M059J (cell line): Measurements from ENCODE around the gene LRRC45. TPM values are rescaled to one million over a fixed set of nuclear protein-coding genes. Genes with fewer than 3 reads are reported as not detected.
"Not testable (repeated sequence)": the region's sequence is repeated elsewhere in the genome, so short reads cannot be mapped to it uniquely, and the experiment has no call there.

Experiments
- DNase-seq: peaks from one replicate; pipeline ENCODE4 v3.0.0-alpha.2; 2012; ENCODE audit warnings: low read depth
- total RNA-seq: library from RNA; depleted of rRNA; stranded (reverse); fragments of >200 nt; shearing (Covaris generic); gene quantifications from 2 replicates; pipeline ENCODE4 v1.2.3, GENCODE V29; 2014

The LRRC45 gene
- total RNA-seq, 1 experiment from 2014 or later = 20.8 TPM

DNA sequence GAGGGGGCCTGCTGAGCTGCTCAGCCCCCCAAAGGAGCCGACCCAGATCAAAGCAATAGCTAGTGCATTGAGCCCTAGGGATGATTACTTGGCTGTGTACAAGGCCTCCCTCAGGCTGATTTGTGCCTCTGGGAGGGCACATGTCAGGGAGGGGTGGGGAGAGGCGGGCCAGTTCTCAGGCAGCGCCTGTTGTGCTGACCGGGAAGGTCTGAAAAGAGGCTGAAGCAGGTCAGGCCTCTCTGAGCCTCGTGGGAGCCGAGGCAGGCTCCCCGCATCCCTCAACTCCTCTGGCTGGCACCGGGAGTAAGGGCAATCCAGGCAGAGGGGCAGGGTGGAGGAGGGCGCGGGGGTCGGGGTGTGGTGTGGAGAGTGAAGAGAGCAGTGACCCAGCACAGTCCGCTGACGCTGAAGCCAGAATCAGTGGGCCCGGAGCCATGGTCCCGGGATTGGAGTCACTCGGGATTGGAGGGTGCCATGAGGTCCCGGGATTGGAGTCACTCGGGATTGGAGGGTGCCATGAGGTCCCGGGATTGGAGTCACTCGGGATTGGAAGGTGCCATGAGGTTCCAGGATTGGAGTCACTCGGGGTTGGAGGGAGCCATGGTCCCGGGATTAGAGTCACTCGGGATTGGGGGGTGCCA, 11.4 kb downstream of the LRRC45 start:
- no peak for DNase-seq

DNA sequence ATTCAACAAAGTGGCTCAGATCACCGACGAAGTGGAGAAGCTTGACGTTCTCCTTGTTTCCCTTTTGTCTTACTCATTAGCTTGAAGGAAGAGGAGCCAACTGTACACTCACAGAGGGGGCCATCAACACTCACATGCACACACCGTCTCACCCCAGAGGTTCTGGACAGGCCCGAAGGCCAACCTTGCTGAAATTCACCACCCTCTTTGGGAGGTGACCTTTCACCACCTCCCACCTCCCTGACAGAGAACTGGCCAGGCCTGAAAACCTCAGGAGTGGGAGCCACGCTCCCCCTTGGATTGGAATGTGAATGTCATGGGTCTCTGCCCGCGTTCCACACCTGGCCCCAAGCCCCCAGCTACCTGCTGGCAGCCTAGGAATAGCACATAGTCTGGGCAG, 12.4 kb downstream of the LRRC45 start:
- DNase-seq = no peak

DNA sequence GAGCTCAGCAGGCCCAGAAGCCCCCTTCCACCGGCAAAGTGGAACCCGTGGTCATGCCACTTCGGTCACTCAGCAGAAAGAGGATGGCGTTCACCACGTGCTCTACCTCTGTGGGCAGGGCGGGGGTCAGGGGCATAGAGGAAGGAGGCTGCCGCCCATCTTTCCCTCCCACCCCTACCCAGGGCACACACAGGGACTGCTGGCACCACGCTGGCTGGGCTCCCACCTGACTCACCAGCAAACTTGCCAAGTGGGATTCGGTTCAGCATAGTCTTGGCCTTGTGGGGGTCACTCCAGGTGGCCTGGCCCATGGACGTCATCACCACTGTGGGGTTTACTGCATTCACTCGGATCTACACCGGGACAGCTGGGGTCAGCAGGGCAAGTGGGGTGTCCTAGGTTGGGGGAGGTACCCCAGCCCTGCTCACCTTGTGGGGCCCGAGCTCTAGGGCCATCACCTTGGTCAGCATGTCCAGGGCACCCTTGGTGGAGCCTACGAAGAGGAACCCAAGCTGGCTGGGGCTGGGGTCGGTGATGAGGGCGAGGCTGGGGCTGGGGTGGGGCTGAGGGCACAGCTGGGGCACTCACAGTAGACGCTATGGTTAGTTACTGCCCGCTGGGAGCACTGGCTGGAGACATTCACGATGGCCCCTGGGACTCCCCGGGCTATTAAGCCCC, 13.0 kb downstream of the LRRC45 start:
- no peak for DNase-seq

DNA sequence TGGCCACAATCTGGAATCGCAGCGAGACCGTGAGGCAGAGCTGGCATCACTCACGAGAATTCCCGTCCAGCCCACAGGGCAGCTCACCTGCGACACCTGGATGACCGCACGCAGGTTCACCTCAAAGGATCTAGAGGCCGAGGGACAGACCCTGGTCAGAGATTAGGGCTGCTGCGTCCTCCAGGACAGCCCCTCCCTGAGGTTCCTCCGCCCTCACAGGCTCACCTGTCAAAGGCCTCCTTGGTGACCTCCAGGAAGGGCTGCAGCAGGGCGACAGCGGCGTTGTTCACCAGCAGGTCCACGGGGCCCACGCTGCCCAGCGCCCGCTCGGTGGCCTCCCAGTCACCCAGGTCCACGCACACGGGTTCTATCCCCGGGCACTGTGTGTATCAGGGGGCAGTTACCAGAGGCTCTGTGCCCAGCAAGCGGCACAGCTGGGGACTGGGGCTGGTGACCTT, 13.6 kb downstream of the LRRC45 start:
- no peak for DNase-seq

DNA sequence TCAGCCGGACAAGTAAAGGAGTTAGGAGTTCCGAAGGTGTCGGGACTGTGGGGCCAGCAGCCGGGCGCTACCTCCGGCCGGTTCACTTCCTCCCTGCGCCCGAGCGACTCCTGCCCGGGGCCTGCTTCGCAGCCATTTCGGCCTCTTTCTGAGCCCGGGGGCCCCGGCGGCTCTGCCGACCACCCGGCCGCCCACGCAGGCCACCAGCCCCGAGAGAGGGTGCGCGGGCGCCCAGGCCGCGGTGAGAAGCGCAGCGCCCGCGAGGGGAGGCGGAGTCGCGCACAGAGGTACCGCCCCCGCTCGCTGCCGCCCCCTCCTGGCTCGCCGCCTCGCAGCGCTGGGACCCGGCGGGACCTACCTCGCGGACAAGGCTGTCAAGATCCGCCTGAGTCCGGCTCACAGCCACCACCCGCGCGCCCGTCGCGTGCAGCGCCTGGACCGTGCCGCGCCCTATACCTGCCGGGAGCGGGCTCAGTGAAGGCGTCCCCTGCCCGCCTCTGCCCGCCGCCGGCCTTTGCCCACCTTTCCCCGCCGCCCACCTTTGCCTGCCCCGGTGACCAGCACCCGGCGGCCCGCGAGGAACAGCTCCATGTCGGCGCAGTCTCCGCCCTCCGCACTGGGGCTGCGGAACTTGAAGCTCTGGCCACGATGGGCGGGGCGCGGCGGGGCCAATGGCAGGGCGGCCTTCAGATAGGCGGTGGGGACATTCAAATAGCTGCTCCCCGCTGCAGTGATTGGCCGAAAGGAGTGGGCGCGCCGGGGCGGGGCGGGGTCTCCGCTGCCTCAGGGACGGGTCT, 14.2 kb downstream of the LRRC45 start, which contains the start of gene DCXR:
Gene DCXR, minus strand, starts transcription at position 606 of the 797 bp plus-strand sequence. Its CDS starts 15 bp downstream, at position 591.
- peak; percentile 95 for DNase-seq

DNA sequence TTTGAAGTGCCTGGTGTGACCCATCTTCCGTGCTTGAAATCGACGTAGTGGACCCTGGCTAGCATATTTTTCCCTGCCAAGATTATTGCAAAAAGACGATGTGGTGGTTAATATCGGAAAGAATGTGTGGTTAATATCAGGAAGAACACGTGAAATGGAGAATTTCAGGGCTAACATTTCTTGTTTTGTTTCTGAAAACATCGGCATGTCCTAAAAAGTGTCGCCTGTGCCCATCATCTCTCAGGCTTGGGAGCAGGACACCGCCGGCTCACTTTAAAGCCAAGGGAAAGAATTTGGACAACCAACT, 14.7 kb downstream of the LRRC45 start:
- no peak for DNase-seq

DNA sequence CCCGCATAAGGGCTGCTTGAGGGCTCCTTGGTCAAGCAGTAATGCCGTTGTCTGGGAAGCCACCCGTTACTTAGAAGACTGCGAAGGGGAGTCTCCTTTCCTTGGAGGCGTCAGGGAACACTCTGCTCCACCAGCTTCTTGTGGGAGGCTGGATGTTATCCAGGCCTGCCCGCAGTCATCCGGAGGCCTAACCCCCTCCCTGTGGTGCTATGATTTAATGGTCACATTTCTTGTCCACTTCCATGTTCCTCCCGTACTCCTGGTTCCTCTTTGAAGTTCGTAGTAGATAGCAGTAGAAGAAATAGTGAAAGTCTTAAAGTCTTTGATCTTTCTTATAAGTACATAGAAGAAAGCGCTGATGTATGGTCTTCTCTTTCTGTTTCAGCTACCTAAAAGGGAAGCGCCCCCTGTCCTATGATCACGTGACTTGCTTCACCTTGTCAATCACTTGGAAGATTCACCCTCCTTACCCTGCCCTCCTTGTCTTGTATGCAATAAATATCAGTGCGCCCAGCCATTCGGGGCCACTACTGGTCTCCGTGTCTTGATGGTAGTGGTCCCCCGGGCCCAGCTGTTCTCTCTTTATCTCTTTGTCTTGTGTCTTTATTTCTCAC, 15.8 kb downstream of the LRRC45 start:
- not testable (repeated sequence) for DNase-seq

DNA sequence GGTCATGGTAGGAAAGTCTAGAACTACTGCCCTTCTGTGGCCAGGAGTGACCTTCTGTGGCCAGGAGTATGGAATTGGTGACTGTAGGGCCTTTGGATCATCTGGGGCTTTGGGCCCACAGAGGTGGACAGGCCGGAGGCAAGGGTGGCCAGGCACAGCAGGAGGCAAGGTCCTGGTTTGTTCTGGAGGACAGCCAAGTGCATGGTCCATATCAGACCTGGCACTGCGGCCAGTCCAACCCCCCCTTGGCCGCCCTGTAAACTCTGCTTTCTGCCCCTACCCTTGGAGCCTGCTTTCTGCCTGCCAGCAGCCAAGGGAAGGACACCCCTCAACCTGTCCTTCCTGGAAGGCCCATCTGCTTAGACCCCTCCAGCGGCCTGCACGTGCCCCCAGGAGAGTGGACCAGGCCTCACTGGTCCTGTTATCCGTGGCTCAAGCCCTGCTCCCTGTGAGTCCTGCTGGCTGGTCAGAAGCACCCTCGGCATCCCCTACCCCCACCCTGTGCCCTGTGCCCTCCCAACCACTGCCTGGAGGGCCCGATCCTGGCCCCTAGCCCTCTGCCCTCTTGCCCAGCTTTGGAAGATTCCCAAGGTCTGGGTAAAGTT, 16.7 kb downstream of the LRRC45 start:
- DNase-seq = no peak

DNA sequence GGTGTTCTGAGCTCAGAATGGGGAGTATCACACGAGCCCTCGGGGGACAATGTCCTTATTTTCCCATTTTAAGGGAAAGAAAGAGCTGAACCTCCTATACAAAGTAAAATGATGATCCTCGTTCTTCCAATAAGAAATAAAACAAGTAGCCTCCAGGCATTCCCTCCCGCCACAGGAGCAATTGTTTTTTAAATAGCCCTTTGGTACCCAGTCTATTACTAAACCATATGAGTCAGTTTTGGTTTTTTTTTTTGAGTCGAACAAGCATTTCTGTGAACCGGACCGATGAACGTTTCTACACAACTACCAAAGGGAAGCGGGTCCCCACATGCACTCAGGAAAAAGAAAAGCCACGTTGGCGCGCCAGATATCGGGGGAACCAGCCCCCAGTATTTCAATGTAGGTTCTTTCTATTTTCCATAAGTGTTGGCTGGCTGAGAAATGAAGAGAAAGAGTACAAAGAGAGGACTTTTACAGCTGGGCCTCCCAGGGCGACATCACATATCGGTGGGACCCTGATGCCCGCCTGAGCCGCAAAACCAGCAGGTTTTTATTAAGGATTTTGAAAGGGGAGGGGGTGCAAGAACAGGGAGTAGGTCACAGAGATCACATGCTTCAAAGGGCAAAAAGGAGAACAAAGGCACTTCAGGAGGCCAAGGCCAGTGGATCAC, 18.2 kb downstream of the LRRC45 start:
- DNase-seq = peak; percentile 56

DNA sequence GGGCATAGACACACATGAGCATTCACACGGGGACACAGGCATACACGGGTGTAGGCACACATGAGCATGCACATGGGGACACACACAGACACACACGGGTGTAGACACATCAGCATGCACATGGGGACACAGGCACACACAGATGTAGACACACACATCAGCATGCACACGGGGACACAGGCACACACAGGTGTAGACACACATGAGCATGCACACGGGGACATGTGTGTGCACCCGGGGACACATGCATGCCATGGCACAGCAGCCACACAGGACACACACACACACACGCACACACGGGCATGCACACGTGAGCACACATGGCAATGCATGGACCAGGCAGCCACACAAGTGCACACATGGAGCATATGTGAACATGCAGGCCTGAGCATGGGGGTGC, 19.5 kb downstream of the LRRC45 start:
- no peak for DNase-seq

DNA sequence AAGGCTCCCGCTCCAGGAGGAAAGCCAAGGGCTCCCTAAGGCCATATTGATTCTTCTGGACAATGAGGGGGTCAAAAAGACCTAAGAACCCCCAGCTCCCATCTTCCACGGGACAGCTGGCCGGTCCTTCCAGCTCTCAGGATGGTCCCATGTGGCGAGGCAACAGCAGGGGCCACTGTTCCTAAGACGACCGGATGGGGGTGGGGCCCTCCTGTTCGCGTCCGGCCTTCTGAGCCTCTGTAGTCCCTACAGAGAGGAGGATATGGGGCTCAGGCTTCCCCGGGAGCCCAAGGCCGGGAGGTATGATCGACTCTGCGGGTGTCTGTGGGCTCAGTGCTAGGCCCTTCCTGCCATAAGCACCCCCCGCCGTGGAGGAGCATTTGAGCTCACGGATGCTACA, 20.4 kb downstream of the LRRC45 start:
- no peak for DNase-seq

DNA sequence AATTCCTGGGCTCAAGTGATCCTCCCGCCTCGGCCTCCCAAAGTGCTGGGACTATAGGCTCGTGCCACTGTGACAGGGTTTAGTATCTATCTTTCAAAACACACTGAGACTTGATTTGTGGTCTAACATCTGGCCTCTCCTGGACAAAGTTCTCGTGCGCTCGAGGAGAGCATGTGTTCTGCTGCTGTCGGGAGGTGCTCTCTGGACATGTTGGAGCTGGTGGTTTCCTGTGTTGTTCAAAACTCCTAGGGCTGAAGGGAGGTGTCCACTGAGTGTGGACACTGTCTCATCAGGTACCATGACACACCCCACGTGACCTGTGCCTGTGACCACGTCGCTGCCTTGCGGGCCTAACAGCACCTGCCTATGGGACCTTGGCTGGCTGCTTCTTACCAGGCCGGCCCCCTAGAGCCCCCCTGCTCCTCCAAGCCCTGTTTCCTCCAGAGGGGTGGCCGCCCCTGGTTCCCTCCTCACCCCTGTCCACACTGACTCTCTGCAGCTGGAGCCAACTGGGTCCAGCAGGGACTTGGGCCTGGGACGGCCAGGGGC, 22.9 kb downstream of the LRRC45 start:
- no peak for DNase-seq

DNA sequence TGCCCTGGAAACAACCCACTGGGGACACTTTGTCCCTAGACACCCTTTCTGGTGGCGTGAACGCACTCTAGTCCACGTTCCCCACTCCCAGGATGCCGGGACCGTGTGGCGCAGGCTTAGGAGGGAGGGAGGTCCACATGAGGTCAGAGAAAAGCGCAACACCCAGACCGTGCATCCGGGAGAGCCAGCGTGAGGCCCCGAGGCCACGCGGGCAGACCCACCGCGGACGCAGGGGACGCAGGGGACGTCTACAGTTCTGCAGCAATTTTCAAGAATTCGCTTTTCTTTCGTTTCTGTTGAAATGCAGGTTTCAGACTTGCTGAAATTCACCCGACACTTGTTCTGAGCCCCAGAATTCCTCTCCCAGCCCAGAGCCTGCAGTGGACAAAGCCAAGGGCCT, 23.8 kb downstream of the LRRC45 start:
- no peak for DNase-seq

DNA sequence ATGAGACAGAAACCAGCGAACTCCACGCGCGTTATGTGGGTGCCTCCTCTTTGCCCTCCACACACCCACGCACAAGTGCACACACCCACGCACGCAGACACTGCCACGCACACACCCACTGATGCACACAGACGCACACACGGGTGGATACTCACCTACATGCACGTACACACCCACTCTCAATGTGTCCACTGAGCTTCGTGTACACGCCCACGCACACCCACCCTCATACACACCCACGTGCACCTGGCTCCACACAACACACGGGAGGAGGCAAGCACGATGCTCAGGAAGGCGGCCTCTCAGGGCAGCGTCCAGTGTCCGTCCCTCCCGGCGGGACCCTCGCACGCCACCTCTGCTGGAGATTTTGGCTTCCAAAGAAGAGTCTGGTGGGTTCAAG, 24.3 kb downstream of the LRRC45 start:
- no peak for DNase-seq

DNA sequence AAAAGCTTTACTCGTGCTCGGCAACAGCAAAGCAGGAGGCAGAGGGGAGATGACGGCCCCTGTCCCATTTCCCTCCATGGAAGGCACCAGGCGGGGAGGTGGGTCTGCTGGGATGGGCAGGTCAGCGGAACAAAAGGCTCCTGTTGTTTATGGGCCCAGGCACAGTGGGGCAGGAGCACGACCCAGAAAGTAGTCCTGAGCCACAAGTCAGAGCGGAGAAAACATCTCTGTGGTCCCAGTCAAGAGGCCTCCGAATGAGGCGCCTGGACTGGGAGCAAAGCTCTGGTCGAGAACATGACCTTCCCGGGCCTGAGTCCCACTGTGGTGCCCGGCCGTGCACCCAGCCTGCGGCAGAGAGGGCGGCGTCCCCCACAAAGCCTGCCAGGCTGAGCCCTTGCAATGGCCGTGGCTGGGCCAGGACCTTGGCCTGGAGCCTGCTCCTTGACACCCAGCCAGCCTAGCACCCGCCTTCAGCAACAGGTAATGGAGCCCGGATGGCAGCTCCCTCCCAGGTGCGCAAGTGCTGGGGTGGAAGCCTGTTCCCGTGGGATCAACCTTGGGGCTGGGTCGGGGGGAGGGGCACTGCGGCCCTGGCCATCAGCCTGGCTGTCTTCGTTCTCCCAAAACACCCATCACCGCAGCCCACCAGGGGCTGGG, 24.9 kb downstream of the LRRC45 start:
- DNase-seq = no peak

DNA sequence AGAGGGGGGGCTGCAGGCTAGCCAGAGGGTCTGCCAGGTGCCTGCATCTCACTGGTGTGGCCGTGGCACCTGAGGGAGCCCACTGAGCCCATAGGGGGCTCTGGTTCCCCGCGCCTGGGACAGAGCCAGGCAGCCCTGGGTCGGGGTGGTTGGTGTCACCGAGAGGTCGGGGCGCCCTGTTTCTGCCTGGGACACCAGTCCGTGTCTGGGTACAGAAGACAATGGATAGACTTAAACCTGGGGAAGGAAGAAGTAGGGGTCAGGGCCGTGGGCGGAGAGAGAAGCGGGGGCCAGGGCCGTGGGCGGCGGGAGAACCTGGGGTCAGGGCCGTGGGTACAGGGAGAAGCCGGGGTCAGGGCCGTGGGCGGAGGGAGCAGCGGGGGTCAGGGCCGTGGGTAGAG, 25.5 kb downstream of the LRRC45 start:
- DNase-seq = no peak

DNA sequence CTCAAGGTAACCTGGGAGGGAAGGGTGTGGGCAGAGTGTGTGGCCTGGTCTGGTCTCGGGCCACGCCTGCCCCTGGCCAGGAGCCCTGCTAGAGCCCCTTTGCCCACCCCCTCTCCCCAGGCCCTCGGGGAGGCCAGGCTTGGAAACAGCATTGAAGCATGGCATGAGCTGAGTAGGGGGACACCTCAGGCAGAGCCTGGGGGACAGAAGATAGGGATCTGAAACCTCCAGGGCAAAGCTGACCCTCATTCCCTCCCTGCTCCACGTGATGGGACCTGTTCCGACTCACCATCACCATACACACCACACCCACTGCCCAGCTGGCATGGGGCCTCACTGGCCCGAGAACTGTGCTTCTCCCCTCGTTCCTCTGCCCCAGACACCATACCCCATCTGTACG, 26.0 kb downstream of the LRRC45 start:
- DNase-seq = no peak

DNA sequence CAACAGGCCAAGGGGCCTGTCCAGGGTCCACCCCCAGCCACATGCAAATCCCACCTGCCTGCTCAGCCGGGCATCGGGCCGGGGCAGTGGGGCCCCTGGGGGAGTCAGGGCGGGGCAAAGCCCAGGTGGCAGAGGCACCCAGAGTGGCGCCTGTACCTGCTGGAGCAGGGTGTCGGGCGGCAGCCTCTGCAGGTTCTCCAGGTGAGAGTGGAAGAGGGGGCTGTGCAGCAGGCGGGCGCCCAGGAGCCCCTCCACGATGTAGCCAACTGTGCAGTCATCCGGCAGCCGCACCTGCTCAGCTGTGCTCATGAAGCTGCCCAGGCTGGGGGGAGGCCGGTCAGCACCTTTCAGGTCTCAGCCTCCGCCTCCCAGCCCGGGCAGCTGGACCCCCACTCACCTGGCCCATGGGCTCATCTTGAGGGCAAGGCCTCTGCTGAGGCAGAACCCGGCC, 26.4 kb downstream of the LRRC45 start:
- no peak for DNase-seq

DNA sequence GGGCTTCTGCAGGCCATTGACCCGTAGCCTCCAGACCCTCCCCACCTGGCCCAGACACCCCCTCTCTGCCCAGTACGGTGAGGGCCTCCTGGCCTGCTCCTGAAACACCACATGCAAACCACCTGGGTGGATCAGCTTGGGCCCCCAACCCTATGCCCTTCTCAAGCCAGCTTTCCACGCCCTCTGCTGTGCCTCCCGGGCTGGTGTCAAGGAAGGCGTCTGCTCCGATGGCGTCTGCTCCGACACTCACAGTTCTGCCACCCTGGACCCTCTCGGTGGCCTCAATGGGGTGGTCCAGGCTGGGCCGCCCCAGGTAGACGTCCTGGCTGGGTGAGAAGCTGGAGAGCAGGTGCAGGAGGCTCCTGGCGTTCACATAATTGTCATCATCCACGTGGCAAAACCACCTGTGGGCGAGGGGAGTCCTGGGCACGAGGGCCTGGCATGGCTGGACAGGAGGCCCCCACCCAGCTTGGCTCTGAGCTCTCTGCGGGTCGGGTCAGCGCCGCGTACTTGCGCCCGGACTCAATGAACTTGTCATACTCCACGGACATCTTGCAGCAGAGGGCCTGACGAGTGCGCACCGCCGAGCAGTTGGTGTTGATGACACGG, 27.2 kb downstream of the LRRC45 start:
- no peak for DNase-seq
